GM12875 (cell line): ENCODE measurements around the gene RBBP7.

Experiments used
- H3K4me3 ChIP-seq: one replicate; pipeline ENCODE4 v1.5.1; 2011; ENCODE audit warnings: low read depth, low read length, control low read depth
- TF ChIP-seq, protein P1 (sequence below): IDR thresholded peaks from 2 replicates; pipeline ENCODE4 v1.5.1; 2011; ENCODE audit warnings: low read depth, mild to moderate bottlenecking, control low read depth, inconsistent platforms, low read length, moderate library complexity, borderline replicate concordance; ENCODE audit not compliant: insufficient read depth

The RBBP7 gene

DNA sequence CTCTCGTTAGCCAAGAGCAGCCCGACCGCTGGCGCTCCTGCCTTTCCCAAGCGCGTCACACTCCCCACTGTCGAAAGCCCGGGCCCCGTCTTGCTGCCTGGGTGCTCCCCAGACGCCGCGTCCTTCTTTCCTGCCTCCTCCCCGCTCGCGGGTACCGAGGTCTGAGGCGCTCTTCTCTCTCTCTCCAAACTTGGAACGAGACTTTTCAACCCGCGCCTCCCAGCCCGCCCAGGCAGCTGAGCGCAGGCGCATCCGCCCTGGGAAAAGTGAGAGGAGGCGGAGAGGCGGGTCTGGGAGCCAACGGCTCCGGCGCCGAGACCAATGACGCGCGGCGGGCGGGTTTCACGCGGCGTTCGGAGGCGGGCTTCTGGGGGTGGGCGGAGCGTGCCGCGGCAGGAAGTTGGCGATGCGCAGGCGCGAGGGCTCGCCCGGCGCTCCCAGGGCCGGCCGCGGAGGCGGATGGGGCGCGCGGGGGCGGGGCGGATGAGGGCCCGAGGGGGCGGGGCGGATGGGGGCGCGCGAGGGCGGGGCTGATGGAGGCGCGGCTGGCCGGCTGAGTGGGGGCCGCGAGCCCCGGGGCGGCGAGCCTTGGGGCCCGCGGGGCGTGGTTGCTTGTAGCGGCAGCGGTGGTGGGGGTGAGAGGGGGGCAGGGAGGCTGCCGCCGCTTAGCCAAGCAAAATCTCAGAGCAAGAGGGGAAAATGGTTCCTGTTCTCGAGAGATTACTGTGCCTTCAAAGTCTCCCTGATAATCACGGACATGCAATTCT, at the start of gene RBBP7:
Gene RBBP7, minus strand, starts transcription at position 268 of the 767 bp plus-strand sequence. CDS start 309 bp downstream, outside the sequence.
- TF ChIP-seq, protein P1, sequence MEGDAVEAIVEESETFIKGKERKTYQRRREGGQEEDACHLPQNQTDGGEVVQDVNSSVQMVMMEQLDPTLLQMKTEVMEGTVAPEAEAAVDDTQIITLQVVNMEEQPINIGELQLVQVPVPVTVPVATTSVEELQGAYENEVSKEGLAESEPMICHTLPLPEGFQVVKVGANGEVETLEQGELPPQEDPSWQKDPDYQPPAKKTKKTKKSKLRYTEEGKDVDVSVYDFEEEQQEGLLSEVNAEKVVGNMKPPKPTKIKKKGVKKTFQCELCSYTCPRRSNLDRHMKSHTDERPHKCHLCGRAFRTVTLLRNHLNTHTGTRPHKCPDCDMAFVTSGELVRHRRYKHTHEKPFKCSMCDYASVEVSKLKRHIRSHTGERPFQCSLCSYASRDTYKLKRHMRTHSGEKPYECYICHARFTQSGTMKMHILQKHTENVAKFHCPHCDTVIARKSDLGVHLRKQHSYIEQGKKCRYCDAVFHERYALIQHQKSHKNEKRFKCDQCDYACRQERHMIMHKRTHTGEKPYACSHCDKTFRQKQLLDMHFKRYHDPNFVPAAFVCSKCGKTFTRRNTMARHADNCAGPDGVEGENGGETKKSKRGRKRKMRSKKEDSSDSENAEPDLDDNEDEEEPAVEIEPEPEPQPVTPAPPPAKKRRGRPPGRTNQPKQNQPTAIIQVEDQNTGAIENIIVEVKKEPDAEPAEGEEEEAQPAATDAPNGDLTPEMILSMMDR, result no peak
- peak within 1 kb of the TSS; percentile 93 for H3K4me3 ChIP-seq

DNA sequence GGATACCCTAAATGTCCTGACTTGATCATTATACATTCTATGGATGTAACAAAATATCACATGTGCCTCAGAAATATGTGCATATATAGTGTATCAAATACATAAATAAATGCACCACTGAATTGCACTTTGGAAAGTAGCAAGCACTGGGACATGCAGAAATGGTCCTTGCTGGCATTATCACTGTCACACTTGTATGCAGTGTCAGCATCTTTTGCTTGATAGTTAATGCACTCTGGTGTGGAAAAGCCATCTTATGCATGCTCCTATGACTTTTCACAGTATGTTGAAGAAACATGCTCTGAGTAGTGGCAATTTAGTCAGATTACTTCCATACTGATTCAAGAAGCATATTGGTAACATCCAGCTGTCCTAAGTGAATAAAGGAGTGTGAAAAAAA, 48.8 kb upstream of the RBBP7 start:
- H3K4me3 ChIP-seq, result no peak overlapping the region
- TF ChIP-seq, protein P1, result no peak

DNA sequence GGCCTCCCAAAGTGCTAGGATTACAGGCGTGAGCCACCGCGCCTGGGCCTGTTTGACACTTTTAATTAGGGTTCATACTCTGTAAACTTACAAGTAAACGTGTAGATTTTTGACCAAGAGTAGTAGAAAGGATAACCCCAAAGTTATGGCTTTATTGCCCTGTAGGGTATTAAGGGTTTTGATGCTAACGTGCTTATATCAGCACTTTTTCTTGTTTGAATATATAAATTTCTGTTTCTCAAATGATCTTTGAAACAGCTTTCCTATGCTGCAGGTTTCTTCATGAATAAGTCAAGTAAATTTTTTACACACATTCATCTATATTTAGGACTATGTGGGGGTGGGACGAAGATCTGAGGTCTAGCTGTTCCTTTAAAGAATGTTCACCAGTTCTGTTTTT, 47.0 kb upstream of the RBBP7 start:
- no peak overlapping the region for H3K4me3 ChIP-seq
- TF ChIP-seq, protein P1, result no peak

DNA sequence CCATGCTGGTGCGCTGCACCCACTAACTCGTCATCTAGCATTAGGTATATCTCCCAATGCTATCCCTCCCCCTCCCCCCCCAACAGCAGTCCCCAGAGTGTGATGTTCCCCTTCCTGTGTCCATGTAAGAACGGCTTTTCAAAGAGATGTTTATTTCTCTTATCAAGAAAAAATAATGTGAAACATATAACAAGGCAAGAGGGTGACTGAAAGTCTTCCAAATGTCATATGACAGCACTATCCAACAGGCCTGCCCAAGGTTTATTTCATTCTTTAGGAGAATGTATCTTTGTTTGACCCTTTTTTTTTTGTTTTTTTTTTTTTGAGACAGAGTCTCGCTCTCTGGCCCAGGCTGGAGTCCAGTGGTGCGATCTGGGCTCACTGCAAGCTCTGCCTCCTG, 46.4 kb upstream of the RBBP7 start:
- no peak overlapping the region for H3K4me3 ChIP-seq
- TF ChIP-seq, protein P1, result no peak

DNA sequence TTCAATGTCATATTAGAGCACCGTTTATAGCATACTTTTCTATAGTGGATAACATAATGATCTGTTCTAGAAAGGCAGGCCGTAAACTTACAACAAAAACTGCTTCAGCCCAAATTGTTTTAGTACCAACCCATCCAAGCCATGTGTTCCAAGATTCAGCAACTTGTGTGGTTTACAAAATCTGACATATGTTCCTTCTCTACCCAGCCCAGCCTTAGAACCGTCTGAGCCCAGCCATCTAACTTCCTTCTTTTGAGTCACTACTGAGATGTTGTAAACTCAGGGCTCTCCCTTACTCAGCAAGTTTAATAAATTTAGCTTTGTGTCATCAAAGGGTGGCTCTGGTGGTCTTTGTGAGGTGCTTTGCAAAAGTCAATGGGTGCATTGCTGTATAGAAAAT, 43.9 kb upstream of the RBBP7 start:
- TF ChIP-seq, protein P1, result no peak
- H3K4me3 ChIP-seq, result no peak overlapping the region

DNA sequence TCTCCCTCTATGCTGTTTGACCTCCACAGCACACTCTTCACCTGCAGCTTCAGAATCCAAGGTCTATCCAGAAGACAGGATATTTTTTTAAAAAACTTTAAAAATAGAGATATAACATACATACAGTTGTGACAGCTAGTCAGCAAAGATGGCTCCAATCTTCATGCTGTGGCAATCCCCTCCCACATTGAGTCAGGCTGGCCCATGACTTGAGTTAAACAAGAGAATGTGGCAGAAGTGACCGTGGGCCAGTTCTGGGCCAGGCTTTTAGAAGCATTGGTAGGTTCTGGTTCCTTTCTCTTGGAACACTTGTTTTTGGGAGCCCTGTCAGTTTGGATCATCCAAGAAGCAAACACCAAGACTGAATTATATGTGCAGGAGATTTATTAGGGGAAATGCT, 40.2 kb upstream of the RBBP7 start:
- TF ChIP-seq, protein P1, result no peak
- no peak overlapping the region for H3K4me3 ChIP-seq

DNA sequence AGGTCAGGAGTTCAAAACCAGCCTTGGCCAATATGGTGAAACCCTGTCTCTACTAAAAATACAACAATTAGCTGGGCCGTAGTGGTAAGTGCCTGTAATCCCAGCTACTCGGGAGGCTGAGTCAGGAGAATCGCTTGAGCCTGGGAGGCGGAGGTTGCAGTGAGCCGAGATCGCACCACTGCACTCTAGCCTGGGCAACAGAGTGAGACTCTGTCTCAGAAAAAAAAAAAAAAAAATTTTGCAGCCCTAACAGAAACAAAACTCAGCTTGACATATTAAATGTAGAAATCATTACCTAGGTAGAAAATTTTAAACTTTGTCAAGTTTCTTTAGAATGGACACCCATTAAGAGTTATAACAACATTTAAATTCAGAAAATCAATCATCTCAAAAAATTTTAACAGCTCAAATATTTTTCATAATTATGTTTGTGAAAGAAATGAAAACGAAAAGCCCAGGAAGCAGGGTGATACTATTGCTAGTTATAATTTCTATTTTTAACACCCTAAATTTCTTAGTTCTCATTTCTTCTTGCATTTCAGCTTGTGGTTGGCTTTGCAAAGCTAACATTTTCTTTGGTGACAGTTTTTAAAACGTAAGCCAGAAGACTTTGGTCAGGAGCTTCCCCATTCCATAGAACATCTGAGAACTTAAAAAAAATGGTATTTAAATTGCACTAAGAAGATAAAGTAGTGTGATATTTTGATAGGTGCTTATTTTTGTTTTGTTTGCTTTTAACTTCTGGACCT, 33.3 kb upstream of the RBBP7 start:
- no peak overlapping the region for H3K4me3 ChIP-seq
- TF ChIP-seq, protein P1, result no peak
